Neural cell (in vitro differentiated cells): ENCODE measurements around the gene NECAP2. TPM values are rescaled to one million over a fixed set of nuclear protein-coding genes. Genes with fewer than 3 reads are reported as not detected.

ENCODE experiments used
- polyA plus RNA-seq: library from polyadenylated mRNA; depleted of rRNA; stranded (reverse); fragments of >200 nt; gene quantifications from 2 replicates; pipeline ENCODE4 v1.2.3, GENCODE V29; 2014

NECAP2 gene
- polyA plus RNA-seq, 1 donor from 2014 or later = 80.2 TPM

Other genes with a start within 250 kb of the NECAP2 start
- gene ARHGEF19, start 228.1 kb upstream of the NECAP2 start, polyA plus RNA-seq = 0.93 and 2.1 TPM in 2 replicates
- gene CPLANE2, start 203.5 kb upstream of the NECAP2 start, polyA plus RNA-seq = 5.7 and 8.2 TPM in 2 replicates
- 30.1 and 31.9 TPM in 2 replicates for gene FBXO42, start 88.2 kb upstream of the NECAP2 start, polyA plus RNA-seq
- 13.6 and 17.6 TPM in 2 replicates for gene SZRD1, start 73.5 kb upstream of the NECAP2 start, polyA plus RNA-seq
- gene SPATA21, start 3.3 kb upstream of the NECAP2 start, polyA plus RNA-seq = 0.15 and 0.68 TPM in 2 replicates
- under 0.01 TPM in 1 of 2 replicates, not detected in the other for gene RNU1-1, start 73.6 kb downstream of the NECAP2 start, polyA plus RNA-seq
- 78.0 and 95.8 TPM in 2 replicates for gene NBPF1, start 172.8 kb downstream of the NECAP2 start, polyA plus RNA-seq
- gene RNU1-3, start 226.2 kb downstream of the NECAP2 start, polyA plus RNA-seq = under 0.01 TPM in 1 of 2 replicates, not detected in the other